ENCODE data around the gene EFL1. TPM values are rescaled to one million over a fixed set of nuclear protein-coding genes. Genes with fewer than 3 reads are reported as not detected.

EFL1 gene
- total RNA-seq, 1 donor from 2014 or later = 12.3 TPM

- peak; percentile 17 to 97 for DNase-seq (ENCODE audit: low read depth in 2 of 2)
Observed at GRCh38 chr15:82159922-82160321, 102.6 kb downstream of the EFL1 start.

GRCh38 chr15:82158811-82159210 is 103.7 kb downstream of the EFL1 start:
- peak in 1 of 2 donors; percentile 11 for DNase-seq (ENCODE audit: low read depth in 2 of 2)

GRCh38 chr15:82150645-82151044 is 111.9 kb downstream of the EFL1 start:
- DNase-seq (ENCODE audit: low read depth in 2 of 2) = no peak

- peak; percentile 78 to 96 for DNase-seq (ENCODE audit: low read depth in 2 of 2)
Observed at GRCh38 chr15:82146990-82147461, 115.5 kb downstream of the EFL1 start.

GRCh38 chr15:82146576-82146975 is 116.0 kb downstream of the EFL1 start:
- no peak for DNase-seq (ENCODE audit: low read depth in 2 of 2)

GRCh38 chr15:82143390-82144385 is 118.8 kb downstream of the EFL1 start:
- DNase-seq (ENCODE audit: low read depth in 2 of 2) = peak in 1 of 2 donors; percentile 37

- DNase-seq (ENCODE audit: low read depth in 2 of 2) = peak in 1 of 2 donors; percentile 70
Observed at GRCh38 chr15:82140886-82141285, 121.6 kb downstream of the EFL1 start.

GRCh38 chr15:82139823-82140268 is 122.7 kb downstream of the EFL1 start:
- DNase-seq (ENCODE audit: low read depth in 2 of 2) = peak; percentile 63 to 67

GRCh38 chr15:82138306-82138705 is 124.2 kb downstream of the EFL1 start:
- DNase-seq (ENCODE audit: low read depth in 2 of 2) = no peak

GRCh38 chr15:82137261-82137660 is 125.3 kb downstream of the EFL1 start:
- no peak for DNase-seq (ENCODE audit: low read depth in 2 of 2)

- no peak for DNase-seq (ENCODE audit: low read depth in 2 of 2)
Observed at GRCh38 chr15:82136120-82136519, 126.4 kb downstream of the EFL1 start.

GRCh38 chr15:82135638-82136037 is 126.9 kb downstream of the EFL1 start:
- DNase-seq (ENCODE audit: low read depth in 2 of 2) = no peak

- no peak for DNase-seq (ENCODE audit: low read depth in 2 of 2)
Observed at GRCh38 chr15:82134461-82134860, 128.1 kb downstream of the EFL1 start.

- no peak for DNase-seq (ENCODE audit: low read depth in 2 of 2)
Observed at GRCh38 chr15:82133251-82133650, 129.3 kb downstream of the EFL1 start.

GRCh38 chr15:82132742-82133141 is 129.8 kb downstream of the EFL1 start:
- peak in 1 of 2 donors; percentile 68 for DNase-seq (ENCODE audit: low read depth in 2 of 2)

GRCh38 chr15:82132096-82132495 is 130.4 kb downstream of the EFL1 start:
- DNase-seq (ENCODE audit: low read depth in 2 of 2) = no peak

- DNase-seq (ENCODE audit: low read depth in 2 of 2) = no peak
Observed at GRCh38 chr15:82130248-82130647, 132.3 kb downstream of the EFL1 start.

GRCh38 chr15:82129761-82130160 is 132.8 kb downstream of the EFL1 start:
- peak in 1 of 2 donors; percentile 62 for DNase-seq (ENCODE audit: low read depth in 2 of 2)

GRCh38 chr15:82129149-82129692 is 133.3 kb downstream of the EFL1 start:
- DNase-seq (ENCODE audit: low read depth in 2 of 2) = no peak

- peak in 1 of 2 donors; percentile 37 for DNase-seq (ENCODE audit: low read depth in 2 of 2)
Observed at GRCh38 chr15:82128401-82129148, 134.0 kb downstream of the EFL1 start.

GRCh38 chr15:82127581-82127980 is 135.0 kb downstream of the EFL1 start:
- no peak for DNase-seq (ENCODE audit: low read depth in 2 of 2)

GRCh38 chr15:82126346-82126745 is 136.2 kb downstream of the EFL1 start:
- no peak for DNase-seq (ENCODE audit: low read depth in 2 of 2)
